BLaER1 (cell line): ENCODE measurements around the gene DPYSL3.

ENCODE experiments used
- H3K27ac ChIP-seq: shearing (Covaris generic); formaldehyde crosslinking; 2 replicates; pipeline ENCODE4 v1.8.1; 2022
- H3K27me3 ChIP-seq: shearing (Covaris generic); formaldehyde crosslinking; 2 replicates; pipeline ENCODE4 v1.8.1; 2022
- H3K36me3 ChIP-seq: shearing (Covaris generic); formaldehyde crosslinking; 2 replicates; pipeline ENCODE4 v1.8.1; 2022
- H3K4me1 ChIP-seq: shearing (Covaris generic); formaldehyde crosslinking; 2 replicates; pipeline ENCODE4 v1.8.1; 2022
- H3K4me2 ChIP-seq: shearing (Covaris generic); formaldehyde crosslinking; 2 replicates; pipeline ENCODE4 v1.8.1; 2022
- H3K4me3 ChIP-seq: shearing (Covaris generic); formaldehyde crosslinking; 2 replicates; pipeline ENCODE4 v1.8.1; 2022
- H3K9ac ChIP-seq: shearing (Covaris generic); formaldehyde crosslinking; 2 replicates; pipeline ENCODE4 v1.8.1; 2022
- H3K9me3 ChIP-seq: shearing (Covaris generic); formaldehyde crosslinking; 2 replicates; pipeline ENCODE4 v1.8.1; 2022
- H4K20me1 ChIP-seq: shearing (Covaris generic); formaldehyde crosslinking; 2 replicates; pipeline ENCODE4 v1.8.1; 2022
- Cebpa-rat ChIP-seq: shearing (Covaris generic); IDR thresholded peaks from 2 replicates; pipeline ENCODE4 v1.8.1; 2022

Gene DPYSL3

GRCh38 chr5:147460380-147460779 is 49.5 kb downstream of the DPYSL3 start:
- Histone ChIP-seq H3K4me3 (no peak overlapping the region), H3K27ac (no peak overlapping the region), H3K9ac (no peak overlapping the region), H4K20me1 (no peaks in the 10 kb centered on the region), H3K9me3 (peaks cover 7% of the 10 kb centered on the region; the same call in 1 of the 2 replicates), H3K27me3 (no peaks in the 10 kb centered on the region; the same call in 1 of the 2 replicates), H3K4me1 (peaks cover 5% of the 10 kb centered on the region), H3K4me2 (no peak overlapping the region), H3K36me3 (no peaks in the 10 kb centered on the region)
- TF ChIP-seq Cebpa-rat: no peak

GRCh38 chr5:147458581-147458980 is 51.3 kb downstream of the DPYSL3 start:
- no peak overlapping the region for H3K9ac ChIP-seq

GRCh38 chr5:147455822-147456450 is 53.9 kb downstream of the DPYSL3 start:
- Histone ChIP-seq H4K20me1 (peaks cover 23% of the 10 kb centered on the region; the same call in 1 of the 2 replicates), H3K36me3 (no peaks in the 10 kb centered on the region), H3K27ac (no peak overlapping the region), H3K9ac (no peak overlapping the region), H3K4me2 (peak overlapping the region; percentile 33; the same call in 1 of the 2 replicates), H3K4me3 (no peak overlapping the region), H3K9me3 (peaks cover 5% of the 10 kb centered on the region; the same call in 1 of the 2 replicates), H3K27me3 (peaks cover 35% of the 10 kb centered on the region), H3K4me1 (peaks cover 21% of the 10 kb centered on the region)
- TF ChIP-seq Cebpa-rat: no peak

More at GRCh38 chr5:147458581-147458980, 51.3 kb downstream of the DPYSL3 start:
- H3K4me1 ChIP-seq: peaks cover 14% of the 10 kb centered on the region
- H3K9me3 ChIP-seq: peaks cover 7% of the 10 kb centered on the region; the same call in 1 of the 2 replicates
- no peaks in the 10 kb centered on the region for H4K20me1 ChIP-seq
- H3K27ac ChIP-seq: no peak overlapping the region
- H3K36me3 ChIP-seq: no peaks in the 10 kb centered on the region
- H3K4me2 ChIP-seq: no peak overlapping the region
- TF ChIP-seq Cebpa-rat: no peak
- peaks cover 9% of the 10 kb centered on the region; the same call in 1 of the 2 replicates for H3K27me3 ChIP-seq
- no peak overlapping the region for H3K4me3 ChIP-seq

- no peak for TF ChIP-seq Cebpa-rat
- Histone ChIP-seq H3K9me3 (no peaks in the 10 kb centered on the region), H3K4me3 (no peak overlapping the region), H3K4me2 (peak overlapping the region; percentile 33; the same call in 1 of the 2 replicates), H3K4me1 (peaks cover 21% of the 10 kb centered on the region), H3K9ac (no peak overlapping the region), H3K27me3 (peaks cover 35% of the 10 kb centered on the region), H3K27ac (no peak overlapping the region), H4K20me1 (peaks cover 23% of the 10 kb centered on the region; the same call in 1 of the 2 replicates), H3K36me3 (no peaks in the 10 kb centered on the region)
Observed at GRCh38 chr5:147454996-147455677, 54.7 kb downstream of the DPYSL3 start.

GRCh38 chr5:147453875-147454814 is 55.7 kb downstream of the DPYSL3 start:
- peak overlapping the region; percentile 25; the same call in 1 of the 2 replicates for H3K27ac ChIP-seq
- H3K4me3 ChIP-seq: peak overlapping the region; percentile 72
- H3K9ac ChIP-seq: peak overlapping the region; percentile 71

GRCh38 chr5:147452165-147452811 is 57.6 kb downstream of the DPYSL3 start:
- Histone ChIP-seq H3K9ac (no peak overlapping the region), H3K27ac (no peak overlapping the region), H4K20me1 (peaks cover 23% of the 10 kb centered on the region; the same call in 1 of the 2 replicates)

More at GRCh38 chr5:147453875-147454814, 55.7 kb downstream of the DPYSL3 start:
- no peak for TF ChIP-seq Cebpa-rat
- H4K20me1 ChIP-seq: peaks cover 23% of the 10 kb centered on the region; the same call in 1 of the 2 replicates
- no peaks in the 10 kb centered on the region for H3K9me3 ChIP-seq
- H3K36me3 ChIP-seq: no peaks in the 10 kb centered on the region
- H3K4me1 ChIP-seq: peaks cover 21% of the 10 kb centered on the region
- H3K27me3 ChIP-seq: peaks cover 35% of the 10 kb centered on the region
- peak overlapping the region; percentile 100 for H3K4me2 ChIP-seq

GRCh38 chr5:147451193-147451592 is 58.7 kb downstream of the DPYSL3 start:
- TF ChIP-seq Cebpa-rat: no peak
- Histone ChIP-seq H3K9ac (no peak overlapping the region), H3K4me3 (no peak overlapping the region), H3K4me2 (no peak overlapping the region), H3K36me3 (no peaks in the 10 kb centered on the region), H3K27ac (no peak overlapping the region), H3K4me1 (peaks cover 21% of the 10 kb centered on the region), H3K9me3 (no peaks in the 10 kb centered on the region), H3K27me3 (peaks cover 35% of the 10 kb centered on the region), H4K20me1 (peaks cover 23% of the 10 kb centered on the region; the same call in 1 of the 2 replicates)

More at GRCh38 chr5:147452165-147452811, 57.6 kb downstream of the DPYSL3 start:
- Histone ChIP-seq H3K4me1 (peaks cover 21% of the 10 kb centered on the region), H3K36me3 (no peaks in the 10 kb centered on the region), H3K4me3 (no peak overlapping the region), H3K4me2 (peak overlapping the region; percentile 100), H3K27me3 (peaks cover 35% of the 10 kb centered on the region), H3K9me3 (no peaks in the 10 kb centered on the region)
- TF ChIP-seq Cebpa-rat: no peak

GRCh38 chr5:147450606-147451005 is 59.3 kb downstream of the DPYSL3 start:
- no peak overlapping the region for H3K9ac ChIP-seq
- TF ChIP-seq Cebpa-rat: no peak
- no peak overlapping the region for H3K4me2 ChIP-seq
- no peaks in the 10 kb centered on the region for H3K9me3 ChIP-seq
- peaks cover 18% of the 10 kb centered on the region for H3K4me1 ChIP-seq
- peaks cover 23% of the 10 kb centered on the region; the same call in 1 of the 2 replicates for H4K20me1 ChIP-seq
- H3K4me3 ChIP-seq: no peak overlapping the region
- H3K27me3 ChIP-seq: peaks cover 35% of the 10 kb centered on the region
- no peaks in the 10 kb centered on the region for H3K36me3 ChIP-seq
- H3K27ac ChIP-seq: no peak overlapping the region

GRCh38 chr5:147448766-147449165 is 61.1 kb downstream of the DPYSL3 start:
- H3K9me3 ChIP-seq: no peaks in the 10 kb centered on the region
- no peak overlapping the region for H3K4me3 ChIP-seq
- H3K9ac ChIP-seq: no peak overlapping the region
- peaks cover 26% of the 10 kb centered on the region for H3K27me3 ChIP-seq
- H3K4me2 ChIP-seq: no peak overlapping the region
- H3K36me3 ChIP-seq: no peaks in the 10 kb centered on the region
- H4K20me1 ChIP-seq: peaks cover 23% of the 10 kb centered on the region; the same call in 1 of the 2 replicates
- H3K27ac ChIP-seq: no peak overlapping the region
- no peak for TF ChIP-seq Cebpa-rat
- H3K4me1 ChIP-seq: peaks cover 7% of the 10 kb centered on the region
